BJ (cell line): ENCODE measurements around the gene HLF. TPM values are rescaled to one million over a fixed set of nuclear protein-coding genes. Genes with fewer than 3 reads are reported as not detected.

Source experiments
- CTCF ChIA-PET: fragments of 350-600 bp; formaldehyde crosslinking; extraction: SDS; loops from one replicate; lab custom pipeline; 2021; ENCODE audit warnings: antibody characterized with exemption, inconsistent platforms; lab: Yijun Ruan, JAX
- POLR2A ChIA-PET: fragments of 300-600 bp; sonication (Branson Sonifier 250); formaldehyde crosslinking; extraction: SDS; loops from one replicate; lab custom pipeline; 2021; ENCODE audit warnings: antibody characterized with exemption; lab: Charles Lee
- DNase-seq: peaks from one replicate; pipeline ENCODE4 v3.0.0-alpha.2; 2011; ENCODE audit warnings: low read depth
- H3K27me3 ChIP-seq: 2 replicates; pipeline ENCODE4 v1.6.0; 2011; ENCODE audit warnings: low read length; ENCODE audit not compliant: control insufficient read depth, insufficient read depth
- H3K36me3 ChIP-seq: 2 replicates; pipeline ENCODE4 v1.5.1; 2011; ENCODE audit warnings: low read length; ENCODE audit not compliant: control insufficient read depth, insufficient read depth
- H3K4me3 ChIP-seq: 2 replicates; pipeline ENCODE4 v1.5.1; 2011; ENCODE audit warnings: low read depth, mild to moderate bottlenecking, control low read depth, low read length
- CTCF ChIP-seq: IDR thresholded peaks from 2 replicates; pipeline ENCODE4 v1.5.1; 2011; ENCODE audit warnings: low read depth, mild to moderate bottlenecking, control low read depth, inconsistent platforms, low read length, moderate library complexity; ENCODE audit not compliant: insufficient read depth
- polyA plus RNA-seq: library from polyadenylated mRNA; depleted of rRNA; stranded (reverse); fragments of >200 nt; gene quantifications from 2 replicates; pipeline ENCODE4 v1.2.3, GENCODE V29; 2011

The HLF gene
- polyA plus RNA-seq, 1 experiment, result not detected

DNA sequence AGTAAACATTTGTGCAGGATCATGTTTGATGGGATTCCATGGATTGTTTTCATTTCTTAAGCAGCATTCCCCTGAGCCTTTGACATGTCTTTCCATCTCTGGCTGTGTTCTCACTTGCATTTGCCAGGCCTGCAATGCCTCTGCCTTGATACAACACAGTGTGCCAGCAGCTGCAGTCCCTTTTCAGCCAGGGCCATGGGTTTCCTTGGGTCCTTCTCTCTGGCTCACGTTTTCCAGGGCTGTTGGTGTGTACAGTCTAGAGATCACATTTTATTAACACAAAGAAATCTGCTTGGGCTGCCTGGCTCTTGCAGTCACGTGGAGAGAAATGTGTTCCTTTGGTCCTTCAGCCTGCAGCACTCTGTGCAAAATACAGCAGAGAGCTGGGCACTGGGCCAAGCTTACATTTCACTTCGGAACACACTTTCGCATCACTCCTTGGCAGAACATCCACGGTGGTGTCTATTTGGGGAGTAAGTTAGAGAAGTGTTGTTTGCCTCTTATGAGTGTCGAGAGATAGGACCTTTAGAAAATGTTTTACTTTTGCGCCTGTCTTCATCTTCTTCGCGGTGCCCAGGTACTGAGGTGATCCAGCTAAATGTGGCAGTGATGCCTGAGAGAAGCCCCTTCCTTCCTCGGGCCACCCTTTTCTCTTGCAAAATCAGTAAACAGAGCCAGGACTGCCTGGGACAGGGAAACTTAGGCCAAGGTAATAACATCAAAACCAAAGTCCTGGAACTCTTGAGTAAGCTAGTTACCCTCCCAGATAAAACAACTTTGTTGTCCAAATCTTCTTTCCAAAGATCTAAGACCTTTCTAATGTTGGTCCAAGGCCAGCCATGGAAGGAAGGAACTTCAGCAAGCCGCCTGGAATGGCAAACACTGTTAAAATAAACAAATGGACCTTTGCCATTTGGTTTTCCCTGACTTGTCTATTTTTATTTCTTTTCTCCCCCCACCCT lies 20.9 kb downstream of the HLF start:
- DNase-seq, result peak; percentile 11
- ChIA-PET CTCF (interaction anchor here (1.0 to 1.2 kb wide), 4 partner anchors 10 to 292 kb away, joined by 3 to 5 read pairs (median 3); no protein-coding TSS in a partner anchor), POLR2A (no interaction called here)
- no peak for TF ChIP-seq CTCF
- no peaks in the 10 kb centered on the region for H3K36me3 ChIP-seq
- H3K4me3 ChIP-seq, result no peak overlapping the region
- H3K27me3 ChIP-seq, result peaks cover 3% of the 10 kb centered on the region

GRCh38 chr17:55286681-55287589 lies 22.2 kb downstream of the HLF start:
- no peak for DNase-seq
- H3K36me3 ChIP-seq, result no peaks in the 10 kb centered on the region
- POLR2A ChIA-PET, result no interaction called here
- H3K27me3 ChIP-seq, result peaks cover 3% of the 10 kb centered on the region
- CTCF ChIA-PET, result interaction anchor here (0.7 to 1.1 kb wide), 2 partner anchors 9 to 55 kb away, joined by 3 to 5 read pairs; no protein-coding TSS in a partner anchor
- no peak for TF ChIP-seq CTCF
- H3K4me3 ChIP-seq, result no peak overlapping the region

DNA sequence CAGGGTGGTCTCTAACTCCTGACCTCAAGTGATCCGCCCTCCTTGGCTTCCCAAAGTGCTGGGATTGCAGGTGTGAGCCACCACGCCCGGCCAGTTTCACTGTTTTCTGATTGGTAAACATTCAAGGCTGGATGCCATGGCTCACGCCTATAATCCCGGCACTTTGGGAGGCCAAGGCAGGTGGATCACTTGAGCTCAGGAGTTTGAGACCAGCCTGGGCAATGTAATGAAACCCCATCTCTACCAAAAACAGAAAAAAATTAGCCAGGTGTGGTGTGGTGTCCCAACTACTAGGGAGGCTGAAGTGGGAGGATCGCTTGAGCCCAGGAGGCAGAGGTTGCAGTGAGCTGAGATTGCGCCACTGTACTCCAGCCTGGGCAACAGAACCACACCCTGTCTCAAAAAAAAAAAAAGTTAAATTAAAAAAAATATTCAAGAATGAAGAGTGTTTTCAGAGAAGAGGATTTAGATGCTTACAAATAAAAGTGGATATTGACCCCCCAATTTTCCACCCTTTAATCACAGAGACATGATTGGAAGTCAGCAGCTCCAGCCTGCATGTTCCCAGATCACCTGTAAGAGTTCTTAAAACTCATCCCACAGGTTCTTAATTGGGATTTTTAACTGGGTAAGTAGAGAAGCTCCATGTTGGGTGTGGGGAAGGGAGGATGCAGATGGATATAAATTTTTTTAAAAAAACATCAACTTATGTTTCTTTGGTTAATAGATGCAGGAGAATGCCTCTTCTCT lies 23.8 kb downstream of the HLF start:
- DNase-seq, result no peak
- CTCF ChIA-PET, result interaction anchor here (1.1 to 1.5 kb wide), 2 partner anchors 8 to 10 kb away, joined by 4 to 7 read pairs; no protein-coding TSS in a partner anchor

DNA sequence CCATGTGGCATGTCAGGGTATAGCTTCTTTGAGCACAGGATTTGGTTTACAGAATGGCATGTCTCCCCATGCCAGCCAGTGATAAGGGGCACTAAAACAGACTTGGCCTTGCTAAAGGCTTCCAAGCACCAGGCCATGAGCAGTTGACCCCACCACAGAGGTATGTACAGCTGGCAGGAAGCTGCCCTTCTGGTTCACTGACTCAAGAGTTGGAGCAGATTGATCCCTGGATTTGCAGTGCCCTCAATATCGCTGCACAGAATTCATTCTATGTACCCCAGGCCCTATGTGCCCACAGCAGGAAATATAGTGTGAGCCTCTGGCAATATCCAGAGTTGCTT lies 24.3 kb downstream of the HLF start:
- TF ChIP-seq CTCF, result no peak
- no peak for DNase-seq
- Histone ChIP-seq H3K4me3 (no peak overlapping the region), H3K27me3 (peaks cover 3% of the 10 kb centered on the region; the same call in 1 of the 2 replicates), H3K36me3 (no peaks in the 10 kb centered on the region)
- ChIA-PET CTCF (interaction anchor here (1.5 kb wide), 1 partner anchor 8 kb away, joined by 7 read pairs; no protein-coding TSS in a partner anchor), POLR2A (no interaction called here)

More for the DNA sequence above, 23.8 kb downstream of the HLF start:
- Histone ChIP-seq H3K4me3 (no peak overlapping the region), H3K36me3 (no peaks in the 10 kb centered on the region), H3K27me3 (peaks cover 2% of the 10 kb centered on the region; the same call in 1 of the 2 replicates)
- TF ChIP-seq CTCF, result no peak
- POLR2A ChIA-PET, result no interaction called here
